NCI-H146 treated with DMSO at 0.1 percent for 48 hours (cell line): ENCODE measurements around the gene BEND6.
A peak's percentile ranks its signal among the peaks of the same experiment; 100 is the strongest.
"Not testable (repeated sequence)": the region's sequence is repeated elsewhere in the genome, so short reads cannot be mapped to it uniquely, and the experiment has no call there.

Source experiments
- DNase-seq: peaks from one replicate; lab custom pipeline; 2025; ENCODE audit not compliant: unreplicated experiment; lab: John Stamatoyannopoulos, UW

The BEND6 gene

DNA sequence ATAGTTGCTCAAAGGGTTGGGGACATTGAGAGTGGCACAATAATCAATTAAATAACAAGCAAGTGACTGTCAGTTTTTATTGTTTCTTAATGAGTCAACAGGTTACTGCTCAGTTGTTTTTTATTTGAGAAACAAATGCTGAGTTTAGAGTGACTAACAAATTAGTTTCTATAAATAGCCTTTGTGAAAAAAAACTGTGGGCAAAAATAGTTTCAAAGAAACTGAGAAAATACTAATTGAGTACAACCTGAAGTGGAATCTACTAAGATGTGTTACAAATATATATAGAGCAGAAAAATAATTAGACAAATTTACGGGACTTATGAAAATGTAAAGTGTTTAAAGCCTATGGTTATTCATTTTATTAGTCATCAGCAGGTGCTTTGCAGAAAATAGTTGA is 22.3 kb downstream of the BEND6 start:
- no peak for DNase-seq

DNA sequence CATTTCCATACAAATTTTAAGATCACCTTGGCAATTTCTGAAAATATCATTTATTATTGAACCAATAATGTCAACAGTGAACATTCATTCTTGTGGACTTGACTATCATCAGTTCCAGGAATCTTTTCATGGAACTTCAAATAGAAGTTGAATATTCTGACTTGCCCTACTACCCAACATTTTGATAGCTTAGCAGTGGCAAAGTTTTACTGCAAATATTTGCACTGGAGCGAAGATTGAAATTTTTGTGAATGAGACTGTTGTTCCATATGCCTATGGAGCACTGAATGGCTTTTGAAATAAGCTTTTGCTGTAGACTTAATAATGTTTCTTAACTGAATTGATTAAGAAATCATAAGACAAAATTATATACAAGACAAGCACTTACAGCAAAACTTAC is 23.6 kb downstream of the BEND6 start:
- DNase-seq, result no peak

DNA sequence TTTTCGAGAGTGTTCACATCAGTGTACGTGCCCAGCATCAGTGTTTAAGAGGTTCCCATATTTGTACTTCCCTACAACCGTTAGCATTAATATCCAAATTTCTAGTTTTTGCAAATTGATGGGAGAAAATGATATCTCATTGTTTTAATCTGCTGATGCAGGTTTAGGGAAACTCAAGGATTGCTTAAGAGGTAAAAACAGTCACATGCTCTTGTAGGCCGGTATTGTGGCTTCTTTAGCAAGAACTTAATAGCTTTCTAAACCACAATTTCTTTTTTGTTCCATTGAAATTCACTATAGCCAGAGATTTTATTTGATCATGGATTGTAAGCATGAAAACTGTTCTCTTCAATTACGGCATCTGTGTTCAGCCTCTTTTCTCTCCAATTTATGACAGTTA is 29.5 kb downstream of the BEND6 start:
- DNase-seq, result no peak

DNA sequence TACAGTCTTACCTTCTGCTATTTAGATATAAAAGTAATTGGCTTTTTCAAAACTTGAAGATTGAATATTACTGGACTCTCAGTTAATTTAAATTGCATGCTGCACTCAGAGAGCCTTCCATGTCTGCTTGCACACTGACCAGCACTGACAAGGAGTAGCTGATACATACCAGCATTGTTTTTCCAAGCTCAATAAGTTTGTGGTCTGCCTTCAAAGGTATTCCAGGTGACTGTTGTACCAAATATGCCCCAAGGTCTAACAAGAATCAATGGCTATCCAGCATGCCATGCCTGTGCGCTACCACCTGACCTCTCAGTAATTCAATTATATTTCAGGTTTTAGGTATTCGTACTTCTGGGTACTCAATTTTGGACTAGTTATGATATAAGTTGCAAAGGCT is 30.0 kb downstream of the BEND6 start:
- no peak for DNase-seq

DNA sequence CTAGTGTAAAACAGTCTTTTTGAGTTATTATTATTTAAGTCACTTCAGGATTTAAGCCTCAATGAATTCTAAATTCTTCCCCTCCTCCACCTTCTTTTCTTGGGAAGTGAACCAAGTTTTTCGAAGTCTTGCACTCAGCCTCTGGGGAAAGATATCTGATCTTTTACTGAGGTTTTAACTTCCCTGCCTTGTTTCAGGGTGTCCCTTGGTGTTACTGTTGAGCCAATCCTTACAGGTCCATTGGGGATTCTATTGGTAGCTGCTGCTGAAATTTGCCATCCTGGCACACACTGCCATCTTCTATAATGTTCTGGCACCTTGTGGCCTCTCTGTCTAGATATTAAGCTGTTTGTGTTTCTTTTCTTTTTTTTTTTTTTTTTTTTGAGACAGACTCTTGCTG is 31.7 kb downstream of the BEND6 start:
- DNase-seq, result no peak

DNA sequence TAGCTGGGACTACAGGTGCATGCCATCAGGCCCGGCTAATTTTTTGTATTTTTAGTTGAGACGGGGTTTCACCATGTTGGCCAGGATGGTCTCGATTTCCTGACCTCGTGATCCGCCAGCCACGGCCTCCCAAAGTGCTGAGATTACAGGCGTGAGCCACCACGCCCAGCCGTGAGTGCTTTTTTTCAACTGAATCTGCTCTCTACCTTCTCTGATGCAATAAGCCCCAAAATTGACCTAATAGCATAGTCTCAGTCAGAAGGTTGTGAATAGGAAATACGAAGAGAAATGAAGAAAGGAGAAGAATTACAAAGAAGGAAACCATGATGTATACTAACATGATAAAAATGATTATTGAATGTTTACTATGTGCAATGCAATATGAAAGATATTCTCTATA is 33.2 kb downstream of the BEND6 start:
- no peak for DNase-seq

DNA sequence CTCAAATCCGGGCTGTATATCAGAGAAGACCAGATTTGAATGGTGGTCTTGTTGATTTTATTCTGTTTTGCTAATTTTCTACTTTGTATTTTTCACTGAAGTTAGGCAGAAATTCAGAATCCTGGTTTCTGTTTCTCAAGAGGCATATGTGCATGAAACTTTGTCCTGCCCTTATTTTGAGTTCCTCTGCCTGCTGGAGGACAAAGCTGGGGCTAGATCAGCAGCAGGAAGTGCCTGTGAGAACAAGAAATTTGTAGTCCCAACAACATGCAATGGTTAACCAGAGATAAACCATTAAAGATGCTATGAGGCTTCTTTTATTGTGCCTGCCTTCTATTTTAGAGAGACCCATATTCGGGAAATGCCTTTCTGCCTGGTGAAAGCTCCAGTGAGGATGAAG is 37.1 kb downstream of the BEND6 start:
- DNase-seq, result no peak

DNA sequence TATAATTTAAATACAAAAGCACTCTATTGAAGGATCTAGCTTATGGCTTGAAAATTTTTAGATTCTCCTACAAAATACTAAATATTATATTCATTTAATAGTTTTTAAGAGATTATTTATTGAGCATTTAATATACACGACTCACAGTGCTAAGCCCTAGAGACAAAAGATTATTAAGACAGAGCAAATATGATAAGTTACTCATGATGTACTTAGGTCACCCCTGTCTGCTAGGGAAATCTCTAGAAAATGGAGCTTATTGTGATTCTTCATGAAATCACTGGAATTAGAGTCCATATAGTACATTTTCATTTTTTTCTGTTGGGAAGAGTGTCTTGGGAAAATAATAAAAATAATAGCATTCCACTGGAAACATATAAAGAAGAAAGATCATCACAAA is 37.8 kb downstream of the BEND6 start:
- DNase-seq, result no peak

DNA sequence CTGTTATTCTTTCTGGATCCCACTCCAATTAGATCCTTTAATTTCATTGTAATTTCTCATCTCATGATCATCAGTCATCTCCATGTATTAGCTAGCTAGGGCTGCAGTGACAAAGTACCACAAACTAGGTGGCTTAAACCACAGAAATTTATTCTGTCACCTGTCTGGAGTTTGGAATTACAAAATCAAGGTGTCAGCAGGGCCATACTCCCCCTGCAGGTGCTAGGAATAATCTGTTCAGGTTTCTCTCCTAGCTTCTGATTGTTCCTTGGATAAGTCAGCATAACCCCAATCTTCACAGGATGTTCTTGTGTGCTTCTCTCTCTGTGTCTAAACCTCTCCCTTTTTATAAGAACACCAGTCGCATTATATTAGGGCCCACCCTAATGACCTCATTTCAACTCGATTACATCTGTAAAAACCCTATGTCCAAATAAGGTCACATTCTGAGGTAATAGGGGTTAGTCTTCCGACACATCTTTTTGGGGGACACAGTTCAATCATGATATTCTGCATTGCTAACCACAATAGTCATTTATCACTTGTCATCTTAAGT is 40.5 kb downstream of the BEND6 start:
- DNase-seq, result no peak

DNA sequence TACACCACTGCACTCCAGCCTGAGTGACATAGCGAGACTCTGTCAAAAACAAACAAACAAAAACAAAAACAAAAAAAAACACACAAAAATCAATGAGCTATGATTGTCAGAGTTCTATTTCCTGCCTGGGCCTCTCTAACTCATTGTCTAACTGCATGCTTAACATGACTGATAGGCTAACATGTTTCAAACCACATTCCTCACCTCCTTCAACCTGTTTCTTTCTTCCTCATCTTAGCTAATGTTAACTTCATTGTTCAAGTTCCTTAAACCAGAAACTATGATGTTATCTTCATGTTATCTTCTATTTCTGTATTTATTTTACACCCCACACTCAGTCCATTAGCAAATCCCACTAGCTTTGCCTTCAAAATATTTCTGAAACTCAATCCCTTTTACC is 41.5 kb downstream of the BEND6 start:
- no peak for DNase-seq

DNA sequence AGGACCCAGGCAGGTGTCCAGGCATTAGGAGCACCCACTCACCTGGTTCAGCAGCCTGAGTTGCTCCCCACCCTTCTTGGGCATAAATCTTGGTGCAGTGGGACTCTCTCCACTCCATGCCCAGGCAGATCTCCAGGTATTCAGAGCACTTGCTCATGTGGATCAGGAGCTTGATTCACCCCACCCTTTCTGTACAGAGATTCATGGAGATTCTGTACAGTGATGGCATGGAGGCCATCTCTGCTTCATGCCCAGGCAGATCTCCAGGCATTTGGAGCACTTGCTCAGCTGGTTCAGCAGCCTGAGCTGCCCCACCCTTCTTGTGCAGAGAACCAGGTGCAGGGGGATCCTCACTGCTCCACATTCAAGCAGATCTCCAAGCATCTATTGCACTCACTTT is 44.1 kb downstream of the BEND6 start:
- DNase-seq, result no peak

DNA sequence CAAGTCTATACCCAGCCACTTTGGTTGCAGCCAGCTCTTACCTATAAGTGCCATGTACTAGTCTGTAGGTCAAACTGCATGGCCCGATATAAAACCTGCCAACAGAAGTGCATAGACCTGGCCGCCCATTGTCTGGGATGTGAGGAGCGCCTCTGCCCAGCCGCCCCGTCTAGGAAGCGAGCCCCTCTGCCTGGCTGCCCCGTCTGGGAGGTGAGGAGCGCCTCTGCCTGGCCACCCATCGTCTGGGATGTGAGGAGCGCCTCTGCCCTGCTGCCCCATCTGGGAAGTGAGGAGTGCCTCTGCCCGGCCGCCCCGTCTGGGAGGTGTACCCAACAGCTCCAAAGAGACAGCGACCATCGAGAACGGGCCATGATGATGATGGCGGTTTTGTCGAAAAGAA is 44.8 kb downstream of the BEND6 start:
- DNase-seq, result not testable (repeated sequence)

DNA sequence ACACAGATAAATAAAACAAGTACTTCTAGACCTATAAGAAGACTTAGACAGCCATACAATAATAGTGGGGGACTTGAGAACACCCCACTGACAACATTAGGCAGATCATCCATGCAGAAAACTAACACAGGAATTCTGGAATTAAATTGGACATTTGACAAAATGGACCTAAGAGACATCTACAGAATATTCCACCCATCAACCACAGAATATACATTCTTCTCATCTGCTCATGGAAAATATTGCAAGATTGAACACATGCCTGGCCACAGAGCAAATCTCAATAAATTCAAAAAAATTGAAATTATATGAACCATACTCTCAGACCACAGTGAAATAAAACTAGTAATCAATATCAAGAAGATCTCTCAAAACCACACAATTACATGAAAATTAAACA is 47.3 kb downstream of the BEND6 start:
- DNase-seq, result no peak

DNA sequence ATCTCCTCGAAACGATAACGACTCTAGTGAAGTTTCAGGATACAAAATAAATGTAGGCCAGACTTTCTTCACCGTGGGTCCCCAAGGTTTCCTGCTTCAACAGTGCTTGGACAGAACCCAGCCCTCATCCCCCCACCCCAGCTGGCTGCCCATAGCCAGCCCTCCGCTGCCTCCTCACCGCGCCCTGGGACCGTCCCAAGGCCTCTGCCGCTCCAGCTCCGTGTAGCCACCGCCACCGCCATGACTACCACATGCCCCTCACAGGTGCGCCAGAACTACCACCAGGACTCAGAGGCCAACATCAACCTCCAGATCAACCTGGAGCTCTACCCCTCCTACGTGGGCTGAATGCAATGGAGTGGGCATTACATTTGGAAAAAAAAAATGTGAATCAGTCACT is 49.4 kb downstream of the BEND6 start:
- DNase-seq, result no peak

DNA sequence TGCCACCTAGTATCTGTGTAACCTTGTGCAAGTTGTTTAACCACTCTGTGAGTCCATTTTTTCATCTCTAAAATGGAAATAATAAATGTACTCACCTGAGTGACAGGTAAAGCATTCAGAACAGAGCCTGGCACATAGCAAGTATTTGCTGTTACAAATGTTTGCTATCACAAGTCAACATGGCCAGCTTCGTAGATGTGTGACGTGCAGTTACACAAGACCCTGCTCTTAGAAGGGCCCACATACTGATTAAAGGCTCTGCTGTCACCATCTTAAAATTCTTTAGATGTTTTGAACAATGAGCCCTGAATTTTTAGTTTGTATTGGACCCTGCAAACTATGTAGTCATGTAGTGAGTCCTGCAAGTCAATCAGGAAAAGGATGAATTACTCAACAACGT is 51.2 kb downstream of the BEND6 start:
- no peak for DNase-seq

DNA sequence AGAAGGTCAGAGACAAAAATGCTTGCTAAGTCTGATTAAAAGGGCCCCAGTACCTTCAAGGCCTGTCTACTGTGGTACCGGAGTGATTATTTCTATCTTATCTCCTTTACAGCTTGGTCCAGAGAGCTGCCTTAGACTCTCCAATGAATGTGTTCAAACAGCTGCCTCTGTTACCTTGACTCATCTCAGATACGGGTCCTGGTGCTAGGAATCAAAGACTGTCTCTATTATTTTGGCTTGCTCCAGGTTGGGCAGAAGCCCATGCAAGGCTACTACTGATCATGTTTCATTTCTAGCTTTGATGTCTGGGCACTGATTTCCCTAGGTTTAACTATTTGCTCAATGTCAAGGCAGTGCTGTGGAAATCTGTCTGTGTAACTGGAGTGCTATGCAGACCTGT is 53.2 kb downstream of the BEND6 start:
- DNase-seq, result not testable (repeated sequence)

DNA sequence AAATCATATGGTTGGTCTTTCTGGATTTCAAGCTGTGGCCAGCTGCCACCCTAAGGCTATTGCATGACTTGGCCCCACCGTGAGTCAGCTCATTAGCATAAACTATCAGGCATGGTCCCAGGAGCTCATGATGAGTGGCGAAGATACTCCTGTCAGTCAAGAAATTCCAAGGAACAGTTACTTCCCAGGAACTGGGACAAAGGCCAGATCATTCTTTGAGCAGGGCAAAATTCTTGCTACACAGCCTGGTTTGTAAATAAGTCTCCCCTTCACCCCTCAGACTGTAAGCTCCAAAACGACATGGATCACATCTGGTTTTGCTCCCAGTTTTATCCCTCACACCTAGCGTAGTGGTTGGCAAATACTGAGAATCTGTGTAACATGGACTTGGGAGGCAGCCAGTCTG is 58.6 kb downstream of the BEND6 start:
- DNase-seq, result no peak

DNA sequence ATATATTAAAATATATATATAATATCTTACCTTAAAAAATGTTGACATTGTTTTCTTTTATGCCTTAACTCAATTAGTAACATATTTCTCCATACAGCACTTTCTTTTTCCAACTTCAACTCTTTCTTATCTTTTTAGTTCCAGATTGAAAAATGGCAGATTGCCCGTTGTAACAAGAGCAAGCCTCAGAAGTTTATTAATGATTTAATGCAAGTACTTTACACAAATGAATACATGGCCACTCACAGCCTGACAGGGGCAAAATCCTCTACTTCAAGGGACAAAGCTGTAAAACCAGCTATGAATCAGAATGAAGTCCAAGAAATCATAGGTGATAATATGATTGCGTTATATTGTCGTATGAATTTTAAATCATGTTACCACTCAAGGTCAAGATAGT is 62.2 kb downstream of the BEND6 start:
- no peak for DNase-seq

DNA sequence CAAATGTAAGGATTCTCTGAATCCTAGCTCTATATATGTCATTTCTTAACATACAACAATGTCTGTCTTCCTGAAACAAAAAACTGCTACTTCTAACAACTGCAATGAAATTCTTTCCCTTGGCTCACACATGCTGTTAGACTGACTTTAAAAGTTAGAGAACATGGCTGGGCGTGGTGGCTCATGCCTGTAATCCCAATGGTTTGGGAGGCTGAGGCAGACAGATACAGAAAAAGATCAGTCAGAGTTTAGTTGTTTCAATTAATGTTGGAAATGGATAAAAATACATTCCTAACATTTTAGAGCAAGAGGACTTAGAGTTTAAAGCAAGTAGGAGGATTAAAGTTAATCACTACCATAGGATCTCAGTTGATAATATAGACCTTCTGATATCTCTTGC is 62.9 kb downstream of the BEND6 start:
- no peak for DNase-seq

DNA sequence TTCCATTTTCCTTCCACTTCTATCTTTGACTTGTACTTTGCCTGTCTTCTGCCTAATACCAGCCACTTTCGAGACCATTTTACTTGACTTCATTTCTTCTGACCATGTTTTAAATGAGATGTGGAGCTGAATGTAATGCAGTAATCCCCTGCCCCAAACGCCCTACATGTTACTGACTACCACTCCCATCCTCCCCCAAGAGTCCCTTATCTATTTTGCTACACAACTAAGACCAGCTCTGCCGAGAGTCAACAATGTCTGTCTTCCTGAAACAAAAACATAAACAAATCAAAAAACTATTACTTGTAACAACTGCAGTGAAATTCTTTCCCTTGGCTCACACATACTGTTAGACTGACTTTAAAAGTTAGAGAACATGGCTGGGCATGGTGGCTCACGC is 64.5 kb downstream of the BEND6 start:
- DNase-seq, result no peak

DNA sequence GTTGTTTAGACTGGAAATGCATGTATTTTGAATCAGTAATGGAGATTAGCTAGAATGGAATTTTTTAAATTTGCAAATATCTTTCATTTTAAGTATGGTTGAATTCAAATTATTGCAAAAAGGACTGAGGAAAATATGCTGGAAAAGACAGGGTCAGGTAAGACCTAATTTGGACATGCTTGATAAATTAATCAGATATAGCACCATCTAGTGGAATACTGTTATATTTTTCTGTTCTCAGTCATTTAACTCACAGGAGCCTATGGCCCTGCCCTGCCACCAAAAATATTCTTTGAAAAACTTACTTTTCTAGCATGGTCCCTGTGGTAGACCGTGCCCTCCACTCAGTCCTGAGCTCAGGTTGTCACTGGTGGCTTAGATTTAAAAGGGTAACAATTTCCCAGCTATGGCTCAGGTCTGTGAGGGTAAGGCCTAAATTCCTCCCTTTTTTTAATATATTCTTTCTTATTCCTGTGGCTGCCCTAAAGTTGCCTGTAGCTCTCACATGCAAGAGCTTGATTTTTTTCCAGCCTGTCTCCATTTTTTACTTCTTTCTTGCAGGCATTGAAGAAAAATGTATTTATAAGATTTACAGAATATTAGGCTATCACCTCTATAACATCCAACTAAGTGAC is 66.3 kb downstream of the BEND6 start:
- DNase-seq, result peak; percentile 31

DNA sequence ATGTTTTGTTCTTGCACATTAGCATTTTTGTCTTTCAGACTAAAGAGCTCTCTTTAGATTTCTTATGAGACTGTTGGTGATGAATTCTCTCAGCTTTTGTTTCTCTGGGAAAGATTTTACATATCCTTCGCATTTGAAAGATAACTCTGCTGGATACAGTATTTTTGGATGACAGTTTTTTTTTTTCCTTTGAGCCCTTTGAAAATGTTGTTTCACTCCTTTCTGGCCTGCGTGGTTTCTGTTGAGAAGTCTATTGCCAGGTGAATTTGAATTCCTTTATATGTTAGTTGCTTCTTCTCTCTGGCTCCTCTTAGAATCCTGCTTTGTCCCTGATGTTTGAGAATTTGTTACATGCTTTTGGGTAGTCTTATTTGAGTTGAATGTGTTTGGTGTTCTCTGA is 69.4 kb downstream of the BEND6 start:
- no peak for DNase-seq

DNA sequence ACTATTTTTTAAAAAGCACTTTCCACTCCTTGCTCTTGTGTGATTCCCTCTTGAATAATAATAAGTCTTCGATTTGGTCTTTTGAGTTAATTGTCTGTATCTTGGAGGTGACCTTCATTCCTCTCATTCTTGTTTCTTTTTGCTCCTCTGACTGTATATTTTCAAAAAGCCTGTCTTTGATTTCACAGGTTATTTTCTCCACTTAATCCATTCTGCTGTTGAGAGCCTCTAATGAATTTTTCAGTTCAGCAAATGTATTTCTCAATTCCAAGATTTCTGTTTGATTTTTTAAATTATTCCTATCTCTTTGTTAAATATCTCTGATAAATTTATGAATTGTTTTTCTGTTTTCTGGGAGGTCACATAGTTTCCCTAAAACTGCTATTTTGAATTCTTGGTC is 69.9 kb downstream of the BEND6 start:
- no peak for DNase-seq
